T47D (cell line): ENCODE results near the gene PRPH2.

ENCODE experiments used
- DNase-seq, 2 experiments: peaks; one replicate each; pipeline versions ENCODE4 v3.0.0 to v3.0.0-alpha.2; 2011 to 2012; ENCODE audit warnings: low read depth in 1 of 2, low spot score in 1 of 2
- JUND ChIP-seq: IDR thresholded peaks from 2 replicates; pipeline ENCODE4 v1.6.1; 2012; ENCODE audit warnings: low read depth
- in situ Hi-C: cut with HindIII; loops from 2 replicates; pipeline ENCODE4 v1.10.0; 2016; ENCODE audit warnings: low sequenced_read_pairs, low pct_unique_long_range_greater_than_20kb

The PRPH2 gene, protein sequence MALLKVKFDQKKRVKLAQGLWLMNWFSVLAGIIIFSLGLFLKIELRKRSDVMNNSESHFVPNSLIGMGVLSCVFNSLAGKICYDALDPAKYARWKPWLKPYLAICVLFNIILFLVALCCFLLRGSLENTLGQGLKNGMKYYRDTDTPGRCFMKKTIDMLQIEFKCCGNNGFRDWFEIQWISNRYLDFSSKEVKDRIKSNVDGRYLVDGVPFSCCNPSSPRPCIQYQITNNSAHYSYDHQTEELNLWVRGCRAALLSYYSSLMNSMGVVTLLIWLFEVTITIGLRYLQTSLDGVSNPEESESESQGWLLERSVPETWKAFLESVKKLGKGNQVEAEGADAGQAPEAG

DNA sequence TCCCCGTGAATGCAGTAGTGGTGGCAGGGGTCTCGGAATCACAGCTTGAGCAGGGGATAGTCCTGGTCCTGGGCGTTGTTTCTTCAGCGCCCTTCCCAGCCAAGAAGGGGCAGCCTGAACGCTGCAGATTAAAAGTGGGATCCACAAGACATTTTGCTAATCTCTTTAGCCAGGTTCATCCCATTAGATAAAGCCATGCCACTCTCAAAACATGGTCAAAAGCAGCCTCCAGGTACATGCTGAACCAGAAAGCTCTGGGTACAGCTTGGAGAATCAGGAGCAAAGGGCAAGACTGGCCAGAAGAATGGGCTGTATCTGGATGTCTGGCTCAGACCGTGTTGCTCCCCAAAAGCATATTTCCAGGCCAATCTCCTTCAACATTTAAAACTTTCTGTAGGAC lies at the start of gene PRPH2:
PRPH2 (minus strand) TSS at position 101 of the 400 bp plus-strand sequence. CDS start 263 bp downstream, outside the sequence.
- DNase-seq: no peak
- TF ChIP-seq JUND: no peak
- in situ Hi-C loops: no loop called here

DNA sequence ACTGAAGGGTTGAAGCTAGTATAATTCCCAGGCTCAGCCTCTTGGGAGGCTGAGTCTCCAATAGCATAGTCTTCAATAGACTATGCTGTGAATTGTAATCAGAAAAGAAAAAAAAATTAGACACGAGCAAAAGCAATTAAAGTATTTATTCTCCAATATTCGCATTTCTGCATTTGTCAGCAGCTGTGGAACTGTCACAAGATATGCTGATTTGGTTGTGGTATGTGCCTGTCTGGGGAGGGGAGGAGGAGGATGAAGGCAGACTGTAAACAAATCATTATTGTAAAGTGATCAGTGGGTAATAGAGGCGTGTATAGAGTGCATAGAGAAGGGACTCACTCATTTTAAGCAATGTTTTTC lies 49.3 kb upstream of the PRPH2 start:
- TF ChIP-seq JUND: no peak
- no peak for DNase-seq
- in situ Hi-C loops: no loop called here

DNA sequence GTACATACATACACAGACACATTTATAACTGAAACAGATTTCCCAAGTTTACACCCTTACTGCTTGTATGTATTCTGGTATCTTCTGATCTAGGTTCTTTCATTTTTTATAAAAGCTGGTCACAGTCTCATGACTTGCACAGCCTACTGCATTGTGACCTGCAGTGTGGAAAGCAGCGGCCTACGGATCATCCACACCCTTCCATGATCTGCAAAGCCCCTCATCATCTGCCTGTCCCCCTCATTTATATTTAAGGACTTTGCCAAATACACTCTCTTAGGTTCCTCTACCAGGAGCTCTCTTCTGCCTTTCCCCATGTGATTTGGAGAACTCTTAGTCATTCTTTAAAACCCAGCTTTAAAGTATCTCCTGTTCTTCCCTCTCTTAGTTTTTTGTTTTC lies 47.4 kb upstream of the PRPH2 start:
- in situ Hi-C loops: no loop called here
- DNase-seq: no peak
- TF ChIP-seq JUND: no peak

DNA sequence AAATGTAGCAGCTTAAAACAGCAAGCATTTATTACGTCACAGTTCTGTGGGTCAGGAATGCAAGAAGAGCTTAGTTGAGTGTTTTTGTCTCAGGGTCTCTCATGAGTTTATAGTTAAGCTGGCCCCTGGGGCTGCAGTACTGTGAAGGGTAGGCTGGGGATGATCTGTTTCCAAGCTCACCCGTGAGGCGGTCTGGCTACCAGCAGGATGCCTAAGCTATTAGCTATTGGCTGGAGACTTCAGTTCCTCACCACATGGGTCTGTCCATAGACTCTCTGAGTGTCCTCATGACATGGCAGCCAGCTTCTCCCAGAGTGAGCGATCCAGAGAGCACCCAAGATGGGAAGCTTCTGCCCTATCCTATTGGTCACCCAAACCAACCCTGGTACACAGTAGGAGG lies 46.7 kb upstream of the PRPH2 start:
- no peak for DNase-seq
- TF ChIP-seq JUND: no peak
- in situ Hi-C loops: no loop called here

- no peak for TF ChIP-seq JUND
- in situ Hi-C loops: no loop called here
- DNase-seq: no peak
Observed at GRCh38 chr6:42766163-42766670, 43.8 kb upstream of the PRPH2 start.

- in situ Hi-C loops: no loop called here
- TF ChIP-seq JUND: no peak
Observed at GRCh38 chr6:42764911-42765648, 42.7 kb upstream of the PRPH2 start.

GRCh38 chr6:42762950-42763349 lies 40.6 kb upstream of the PRPH2 start:
- no peak for DNase-seq
- in situ Hi-C loops: no loop called here

More at GRCh38 chr6:42764911-42765648, 42.7 kb upstream of the PRPH2 start:
- no peak for DNase-seq

GRCh38 chr6:42762426-42762859 lies 40.0 kb upstream of the PRPH2 start:
- DNase-seq: no peak
- in situ Hi-C loops: no loop called here
- TF ChIP-seq JUND: no peak

More at GRCh38 chr6:42762950-42763349, 40.6 kb upstream of the PRPH2 start:
- no peak for TF ChIP-seq JUND

DNA sequence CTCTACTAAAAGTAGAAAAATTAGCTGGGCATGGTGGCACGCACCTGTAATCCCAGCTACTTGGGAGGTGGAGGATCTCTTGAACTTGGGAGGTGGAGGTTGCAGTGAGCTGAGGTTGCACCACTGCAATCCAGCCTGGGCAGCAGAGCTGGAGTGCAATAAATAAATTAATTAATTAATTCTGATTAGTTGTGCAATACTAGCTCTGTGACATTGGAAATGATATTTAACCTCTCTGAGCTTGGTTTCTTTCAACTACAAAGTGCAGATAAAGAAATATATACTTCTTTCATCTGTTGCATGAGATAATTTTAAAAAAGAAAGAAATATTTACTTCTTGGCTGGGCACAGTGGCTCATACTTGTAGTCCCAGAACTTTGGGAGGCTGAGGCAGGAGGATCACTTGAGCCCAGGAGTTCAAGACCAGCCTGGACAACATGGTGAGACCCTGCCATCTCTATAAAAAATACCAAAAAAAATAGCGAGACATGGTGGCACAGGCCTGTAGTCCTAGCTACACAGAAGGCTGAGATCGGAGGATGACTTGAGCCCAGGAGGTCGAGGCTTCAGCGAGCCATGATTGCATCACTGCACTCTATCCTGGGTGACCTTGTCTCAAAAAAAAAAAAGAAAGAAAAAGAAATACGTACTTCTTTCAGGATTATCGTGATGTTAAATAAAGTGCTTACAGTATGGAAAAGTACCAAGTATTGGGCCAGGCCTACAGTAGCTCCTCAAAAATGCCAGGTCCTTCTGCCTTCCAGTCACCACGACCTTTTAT lies 39.1 kb upstream of the PRPH2 start:
- DNase-seq: no peak
- TF ChIP-seq JUND: no peak
- in situ Hi-C loops: no loop called here

GRCh38 chr6:42758756-42759430 lies 36.5 kb upstream of the PRPH2 start:
- no peak for DNase-seq
- in situ Hi-C loops: no loop called here

DNA sequence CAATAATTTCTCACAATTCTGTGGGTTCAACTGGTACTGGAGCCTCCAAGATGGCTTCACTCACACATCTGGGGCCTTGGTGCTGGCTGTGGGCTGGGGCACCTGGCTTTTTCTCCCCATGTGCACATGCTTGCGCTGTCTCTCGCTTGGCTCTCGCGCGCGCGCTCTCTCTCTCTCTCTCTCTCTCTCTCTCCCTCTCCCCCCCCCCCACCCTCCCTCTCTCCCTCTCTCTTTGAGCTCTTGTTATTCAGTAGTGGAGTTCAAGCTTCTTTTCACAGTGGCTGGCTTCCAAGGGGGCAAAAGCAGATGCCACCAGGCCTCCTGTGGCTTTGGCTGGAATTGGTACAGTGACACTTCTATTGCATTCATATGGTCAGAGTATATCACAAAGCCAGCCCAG lies 34.3 kb upstream of the PRPH2 start:
- TF ChIP-seq JUND: no peak
- no peak for DNase-seq
- in situ Hi-C loops: no loop called here

More at GRCh38 chr6:42758756-42759430, 36.5 kb upstream of the PRPH2 start:
- no peak for TF ChIP-seq JUND

DNA sequence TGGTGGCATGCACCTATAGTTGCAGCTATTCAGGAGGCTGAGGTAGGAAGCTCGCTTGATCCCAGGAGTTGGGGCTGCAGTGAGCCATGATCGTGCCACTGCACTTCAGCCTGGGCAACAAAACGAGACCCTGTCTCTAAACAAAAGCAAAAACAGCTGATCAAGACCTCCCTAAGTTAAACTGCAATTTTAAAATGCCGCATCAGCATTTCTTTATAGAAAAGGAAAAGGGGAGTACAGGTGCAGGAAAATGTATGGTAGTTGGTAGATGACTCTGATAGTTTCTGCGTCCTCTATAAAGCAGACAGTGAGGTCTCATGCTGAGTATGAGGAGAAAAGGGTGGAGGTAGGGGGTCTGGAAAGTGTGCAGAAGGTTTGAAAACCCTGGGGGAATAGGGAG lies 32.4 kb upstream of the PRPH2 start:
- TF ChIP-seq JUND: no peak
- in situ Hi-C loops: no loop called here
- no peak for DNase-seq
